Mononuclear cell (primary cell): Measurements from ENCODE around the gene HTR6. TPM values are rescaled to one million over a fixed set of nuclear protein-coding genes. Genes with fewer than 3 reads are reported as not detected.
A peak's percentile ranks its signal among the peaks of the same experiment; 100 is the strongest.

ENCODE experiments used
- H3K27me3 ChIP-seq: 2 replicates; pipeline ENCODE4 v1.6.0; 2011; ENCODE audit warnings: low read length, control low read depth; ENCODE audit not compliant: insufficient read depth
- H3K4me1 ChIP-seq: 2 replicates; pipeline ENCODE4 v1.5.1; 2011; ENCODE audit warnings: mild to moderate bottlenecking, low read length, control low read depth; ENCODE audit not compliant: insufficient read depth
- H3K4me3 ChIP-seq: 2 replicates; pipeline ENCODE4 v1.5.1; 2011; ENCODE audit warnings: mild to moderate bottlenecking, low read length, moderate library complexity
- H3K9me3 ChIP-seq: 2 replicates; pipeline ENCODE4 v1.5.1; 2011; ENCODE audit warnings: low read depth, mild to moderate bottlenecking, control low read depth, low read length
- total RNA-seq: library from RNA; depleted of rRNA; stranded (reverse); fragments of >200 nt; gene quantifications from one replicate; pipeline ENCODE4 v1.2.3, GENCODE V29; 2012

Gene HTR6
- total RNA-seq, 1 donor = 0.31 TPM

GRCh38 chr1:19644681-19645410 is 19.8 kb upstream of the HTR6 start:
- Histone ChIP-seq H3K4me1 (peaks cover 12% of the 10 kb centered on the region), H3K9me3 (no peaks in the 10 kb centered on the region), H3K4me3 (peak overlapping the region; percentile 32), H3K27me3 (peaks cover 43% of the 10 kb centered on the region)

GRCh38 chr1:19645411-19646251 is 19.0 kb upstream of the HTR6 start:
- no peaks in the 10 kb centered on the region for H3K9me3 ChIP-seq
- H3K4me3 ChIP-seq = no peak overlapping the region
- H3K27me3 ChIP-seq = peaks cover 43% of the 10 kb centered on the region
- peaks cover 12% of the 10 kb centered on the region for H3K4me1 ChIP-seq

GRCh38 chr1:19646377-19647319 is 18.0 kb upstream of the HTR6 start:
- Histone ChIP-seq H3K4me3 (no peak overlapping the region), H3K4me1 (peaks cover 12% of the 10 kb centered on the region), H3K27me3 (peaks cover 38% of the 10 kb centered on the region), H3K9me3 (no peaks in the 10 kb centered on the region)

DNA sequence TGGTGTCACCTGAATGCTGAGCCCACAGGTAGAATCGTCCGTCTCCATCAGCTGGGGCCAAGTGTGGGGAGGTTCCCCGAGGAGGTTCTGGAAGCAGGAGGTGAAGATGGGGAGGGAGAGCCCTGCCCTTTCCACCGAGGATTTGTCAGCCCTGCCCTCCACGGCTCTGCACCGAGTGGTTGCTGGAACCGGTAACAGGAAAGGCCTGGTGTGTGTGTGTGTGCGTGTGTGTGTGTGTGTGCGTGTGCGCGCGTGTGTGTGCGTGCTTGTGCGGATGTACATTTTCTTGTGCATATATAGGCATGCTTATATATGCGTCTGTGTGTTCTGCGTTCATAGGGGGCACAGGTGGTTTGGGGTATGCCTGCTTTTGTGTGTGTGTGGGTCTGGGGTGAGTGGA is 17.0 kb upstream of the HTR6 start:
- Histone ChIP-seq H3K4me1 (peaks cover 12% of the 10 kb centered on the region), H3K4me3 (no peak overlapping the region), H3K27me3 (peaks cover 35% of the 10 kb centered on the region), H3K9me3 (no peaks in the 10 kb centered on the region)

DNA sequence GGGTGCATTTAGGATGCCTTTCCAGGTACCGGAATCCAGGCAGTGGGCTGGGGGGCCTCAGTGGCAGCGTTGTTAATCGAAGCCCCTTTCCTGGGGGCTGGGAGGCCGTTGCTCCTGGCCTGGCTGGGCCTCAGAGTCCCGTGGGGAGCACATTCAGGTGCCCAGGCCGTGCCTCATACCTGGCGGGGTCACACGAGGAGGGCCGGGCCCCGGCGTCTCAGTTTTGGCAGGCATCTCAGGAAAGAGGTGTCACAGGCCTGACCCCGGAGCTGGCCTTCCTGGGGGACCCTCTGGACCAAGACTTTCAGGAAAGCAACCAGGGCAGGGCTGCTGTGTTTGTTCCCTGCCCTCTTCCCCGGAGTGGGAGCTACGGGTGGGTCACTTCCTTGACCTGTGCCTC is 16.4 kb upstream of the HTR6 start:
- Histone ChIP-seq H3K4me1 (peaks cover 12% of the 10 kb centered on the region), H3K9me3 (no peaks in the 10 kb centered on the region), H3K27me3 (peaks cover 30% of the 10 kb centered on the region), H3K4me3 (no peak overlapping the region)

GRCh38 chr1:19648689-19649088 is 16.0 kb upstream of the HTR6 start:
- Histone ChIP-seq H3K4me1 (peaks cover 9% of the 10 kb centered on the region), H3K4me3 (no peak overlapping the region), H3K27me3 (peaks cover 25% of the 10 kb centered on the region), H3K9me3 (no peaks in the 10 kb centered on the region)

- no peaks in the 10 kb centered on the region for H3K4me1 ChIP-seq
- no peaks in the 10 kb centered on the region for H3K9me3 ChIP-seq
- peaks cover 16% of the 10 kb centered on the region for H3K27me3 ChIP-seq
- H3K4me3 ChIP-seq = no peak overlapping the region
Observed at GRCh38 chr1:19650416-19651140, 14.1 kb upstream of the HTR6 start.

DNA sequence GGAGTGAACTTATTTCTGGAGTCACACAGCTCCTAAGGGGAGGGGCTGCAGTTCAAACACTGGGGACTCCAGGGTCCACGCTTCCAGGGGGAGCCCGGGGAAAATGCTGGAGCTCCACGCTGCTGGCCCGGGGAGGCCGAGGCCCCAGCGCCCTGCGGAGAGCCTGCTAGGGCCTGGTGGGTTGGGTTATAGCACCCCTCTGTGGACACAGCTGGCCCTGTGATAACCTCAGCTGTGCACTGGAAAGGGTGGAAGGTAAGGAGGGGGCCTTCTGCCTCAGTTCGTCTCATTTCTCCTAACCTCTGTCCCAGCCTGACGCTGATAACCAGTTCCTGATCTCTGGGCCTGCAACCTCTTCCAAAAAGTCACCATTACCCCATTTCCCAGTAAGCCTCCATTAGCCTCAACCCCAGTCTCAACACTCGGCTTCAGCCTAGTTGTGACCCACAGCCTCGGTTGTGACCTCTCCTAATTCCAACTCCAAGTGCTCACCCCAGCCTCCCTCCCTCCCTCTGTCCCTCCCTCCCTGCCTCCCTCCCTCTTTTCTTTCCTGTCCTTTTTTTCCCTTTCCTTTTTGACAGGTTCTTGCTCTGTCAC is 13.4 kb upstream of the HTR6 start:
- H3K9me3 ChIP-seq = no peaks in the 10 kb centered on the region
- peaks cover 10% of the 10 kb centered on the region for H3K27me3 ChIP-seq
- no peaks in the 10 kb centered on the region for H3K4me1 ChIP-seq
- H3K4me3 ChIP-seq = no peak overlapping the region

DNA sequence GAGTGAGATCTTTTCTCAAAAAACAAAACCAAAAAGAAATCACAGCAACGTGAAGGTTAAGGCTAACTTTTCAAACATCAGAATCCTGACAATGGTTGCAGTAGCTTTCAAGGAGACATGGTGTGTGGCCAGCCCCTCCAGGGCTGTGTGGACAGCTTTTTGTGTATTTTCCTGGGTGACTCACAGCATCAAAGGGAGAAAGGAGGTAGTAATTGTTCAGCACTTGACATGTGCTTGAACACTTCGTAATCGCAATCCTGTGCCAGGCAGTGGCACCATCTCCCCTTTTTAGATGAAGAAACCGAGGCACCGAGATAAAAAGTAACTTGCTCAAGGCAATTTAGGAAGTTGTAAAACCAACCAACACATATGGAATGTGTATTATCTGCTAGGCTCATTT is 10.3 kb upstream of the HTR6 start:
- no peaks in the 10 kb centered on the region for H3K4me1 ChIP-seq
- no peak overlapping the region for H3K4me3 ChIP-seq
- H3K27me3 ChIP-seq = no peaks in the 10 kb centered on the region
- H3K9me3 ChIP-seq = no peaks in the 10 kb centered on the region

DNA sequence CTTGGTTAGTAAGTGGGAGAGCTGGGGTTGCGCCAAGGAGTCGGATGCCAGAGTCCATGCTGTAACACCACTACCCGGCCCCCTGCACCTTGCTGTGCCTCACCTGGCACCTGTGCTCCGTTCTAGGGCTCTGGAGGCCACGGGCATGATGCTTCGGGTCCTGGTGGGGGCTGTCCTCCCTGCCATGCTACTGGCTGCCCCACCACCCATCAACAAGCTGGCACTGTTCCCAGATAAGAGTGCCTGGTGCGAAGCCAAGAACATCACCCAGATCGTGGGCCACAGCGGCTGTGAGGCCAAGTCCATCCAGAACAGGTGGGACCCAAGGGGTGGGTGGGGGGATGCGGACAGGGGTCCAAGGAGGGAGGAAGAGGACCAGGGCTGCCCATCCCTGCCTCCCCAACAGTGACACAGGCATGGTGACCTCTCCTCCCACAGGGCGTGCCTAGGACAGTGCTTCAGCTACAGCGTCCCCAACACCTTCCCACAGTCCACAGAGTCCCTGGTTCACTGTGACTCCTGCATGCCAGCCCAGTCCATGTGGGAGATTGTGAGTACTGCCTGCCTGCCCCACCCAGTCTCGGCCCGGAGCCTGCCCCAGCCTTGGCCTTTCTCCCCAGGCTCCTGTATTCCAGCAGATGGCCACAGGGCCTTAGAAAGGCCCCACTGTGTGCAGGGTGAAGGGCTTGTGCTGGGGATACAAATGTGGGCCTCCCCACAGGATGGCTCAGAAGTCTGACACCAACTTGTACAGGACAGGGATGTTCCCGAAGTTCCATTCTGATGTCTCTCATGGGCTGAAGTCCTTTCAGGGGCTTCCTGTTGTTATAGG is 9.6 kb upstream of the HTR6 start:
- no peak overlapping the region for H3K4me3 ChIP-seq
- H3K27me3 ChIP-seq = no peaks in the 10 kb centered on the region
- peaks cover 4% of the 10 kb centered on the region for H3K4me1 ChIP-seq
- no peaks in the 10 kb centered on the region for H3K9me3 ChIP-seq

DNA sequence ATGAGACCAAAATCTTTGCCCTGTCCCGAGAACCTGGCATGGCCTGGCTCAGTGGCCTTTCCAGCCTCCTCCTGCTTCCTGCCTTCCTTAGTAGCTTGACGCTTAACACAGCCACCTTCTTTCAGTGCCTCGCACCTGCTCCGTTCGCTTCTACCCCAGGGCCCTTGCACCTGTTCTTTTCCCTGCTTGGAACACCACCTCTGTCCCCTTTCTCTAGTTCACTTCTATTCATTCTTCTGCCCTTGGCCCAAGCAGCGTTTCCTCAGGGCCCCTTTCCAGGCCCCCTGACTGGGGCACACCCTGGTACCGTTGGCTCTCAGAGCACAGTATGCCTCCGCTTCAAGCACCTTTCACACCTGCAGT is 9.0 kb upstream of the HTR6 start:
- H3K27me3 ChIP-seq = no peaks in the 10 kb centered on the region
- peaks cover 4% of the 10 kb centered on the region for H3K4me1 ChIP-seq
- no peaks in the 10 kb centered on the region for H3K9me3 ChIP-seq
- H3K4me3 ChIP-seq = no peak overlapping the region

GRCh38 chr1:19656134-19656779 is 8.4 kb upstream of the HTR6 start:
- H3K9me3 ChIP-seq = no peaks in the 10 kb centered on the region
- peaks cover 4% of the 10 kb centered on the region for H3K4me1 ChIP-seq
- H3K27me3 ChIP-seq = no peaks in the 10 kb centered on the region
- no peak overlapping the region for H3K4me3 ChIP-seq

DNA sequence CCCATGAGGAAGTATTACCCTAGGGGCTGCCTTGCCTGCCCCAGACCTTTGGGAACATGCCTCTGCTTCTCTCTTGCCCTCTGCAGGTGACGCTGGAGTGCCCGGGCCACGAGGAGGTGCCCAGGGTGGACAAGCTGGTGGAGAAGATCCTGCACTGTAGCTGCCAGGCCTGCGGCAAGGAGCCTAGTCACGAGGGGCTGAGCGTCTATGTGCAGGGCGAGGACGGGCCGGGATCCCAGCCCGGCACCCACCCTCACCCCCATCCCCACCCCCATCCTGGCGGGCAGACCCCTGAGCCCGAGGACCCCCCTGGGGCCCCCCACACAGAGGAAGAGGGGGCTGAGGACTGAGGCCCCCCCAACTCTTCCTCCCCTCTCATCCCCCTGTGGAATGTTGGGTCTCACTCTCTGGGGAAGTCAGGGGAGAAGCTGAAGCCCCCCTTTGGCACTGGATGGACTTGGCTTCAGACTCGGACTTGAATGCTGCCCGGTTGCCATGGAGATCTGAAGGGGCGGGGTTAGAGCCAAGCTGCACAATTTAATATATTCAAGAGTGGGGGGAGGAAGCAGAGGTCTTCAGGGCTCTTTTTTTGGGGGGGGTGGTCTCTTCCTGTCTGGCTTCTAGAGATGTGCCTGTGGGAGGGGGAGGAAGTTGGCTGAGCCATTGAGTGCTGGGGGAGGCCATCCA is 7.8 kb upstream of the HTR6 start:
- no peak overlapping the region for H3K4me3 ChIP-seq
- H3K27me3 ChIP-seq = peaks cover under 1% of the 10 kb centered on the region
- H3K4me1 ChIP-seq = peaks cover 4% of the 10 kb centered on the region
- H3K9me3 ChIP-seq = no peaks in the 10 kb centered on the region
